ENCODE data around the gene SLC25A29. TPM values are rescaled to one million over a fixed set of nuclear protein-coding genes. Genes with fewer than 3 reads are reported as not detected.
A peak's percentile ranks its signal among the peaks of the same experiment; 100 is the strongest.

The SLC25A29 gene
- total RNA-seq, 6 experiments from 2014 or later: 14.1 to 30.3 (median 18.2) TPM

- DNase-seq (peak in 2 of 3 donors; percentile 33 to 35), ATAC-seq (no peak)
- H3K9me3 ChIP-seq: no peaks in the 10 kb centered on the region
- H3K27me3 ChIP-seq: no peaks in the 10 kb centered on the region
- WGBS (ENCODE audit: insufficient coverage, low coverage, low lambda C conversion rate, missing lambda C conversion rate): 94% methylated on average over 14 of the region's 18 CpGs
- intact Hi-C loops (cut with DNase I): no loop called here
- H3K4me1 ChIP-seq: peaks cover 0 to 14% (median 0%) of the 10 kb centered on the region in 4 donors
- peaks cover 0 to 17% (median 4%) of the 10 kb centered on the region in 4 donors for H3K36me3 ChIP-seq
- no peak overlapping the region for H3K27ac ChIP-seq
- TF ChIP-seq CTCF (IDR thresholded peaks at IDR 0.05) (no peak), POLR2A (IDR thresholded peaks at IDR 0.05) (no peak)
- H3K4me3 ChIP-seq: no peak overlapping the region
Measured at GRCh38 chr14:100336618-100337530, 30.6 kb upstream of the SLC25A29 start.

- Histone ChIP-seq H3K27me3 (no peaks in the 10 kb centered on the region), H3K27ac (no peak overlapping the region), H3K9me3 (no peaks in the 10 kb centered on the region), H3K36me3 (peaks cover 0 to 21% (median 4%) of the 10 kb centered on the region in 4 donors), H3K4me3 (no peak overlapping the region), H3K4me1 (peaks cover 0 to 7% (median 0%) of the 10 kb centered on the region in 4 donors)
- TF ChIP-seq POLR2A (IDR thresholded peaks at IDR 0.05): no peak
- peak in 2 of 3 donors; percentile 40 for DNase-seq
- WGBS (ENCODE audit: insufficient coverage, low coverage, low lambda C conversion rate, missing lambda C conversion rate): 90% methylated on average over 7 of the region's 12 CpGs
- intact Hi-C loops (cut with DNase I): no loop called here
- ATAC-seq: no peak
Measured at GRCh38 chr14:100334904-100335303, 28.7 kb upstream of the SLC25A29 start.

DNA sequence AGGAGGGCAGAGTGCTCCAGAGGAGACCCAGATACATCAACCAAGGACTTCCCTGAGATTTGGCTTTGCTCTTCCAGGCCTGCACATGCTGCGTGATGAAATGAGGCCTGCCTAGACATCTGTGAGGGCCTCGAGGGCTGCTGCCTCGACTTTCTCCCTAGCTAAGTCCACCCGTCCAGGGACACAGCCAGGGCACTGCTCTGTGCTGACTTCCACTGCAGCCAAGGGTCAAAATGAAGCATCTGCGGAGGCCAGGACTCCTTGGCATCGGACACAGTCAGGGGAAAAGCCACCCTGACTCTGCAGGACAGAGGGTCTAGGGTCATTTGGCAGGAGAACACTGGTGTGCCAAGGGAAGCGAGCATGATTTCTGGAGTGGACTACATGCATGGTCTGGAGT is 27.6 kb upstream of the SLC25A29 start:
- DNase-seq: peak in 2 of 3 donors; percentile 52 to 55
- WGBS (ENCODE audit: insufficient coverage, low coverage, low lambda C conversion rate, missing lambda C conversion rate): 19% methylated on average over 7 of the region's 7 CpGs
- no peaks in the 10 kb centered on the region for H3K27me3 ChIP-seq
- TF ChIP-seq POLR2A (IDR thresholded peaks at IDR 0.05): no peak
- no peak for TF ChIP-seq CTCF (IDR thresholded peaks at IDR 0.05)
- H3K36me3 ChIP-seq: peaks cover 0 to 32% (median 8%) of the 10 kb centered on the region in 4 donors
- no peak overlapping the region for H3K4me3 ChIP-seq
- no peaks in the 10 kb centered on the region for H3K9me3 ChIP-seq
- H3K4me1 ChIP-seq: peaks cover 0 to 10% (median 0%) of the 10 kb centered on the region in 4 donors
- peak overlapping the region in 1 of 3 donors; percentile 24 for H3K27ac ChIP-seq
- ATAC-seq: peak in 1 of 4 donors; percentile 19
- intact Hi-C loops (cut with DNase I): no loop called here

- WGBS (ENCODE audit: insufficient coverage, low coverage, low lambda C conversion rate, missing lambda C conversion rate): 59% methylated on average over 7 of the region's 8 CpGs
Measured at GRCh38 chr14:100333311-100333710, 27.1 kb upstream of the SLC25A29 start.

More at GRCh38 chr14:100333311-100333710, 27.1 kb upstream of the SLC25A29 start:
- peak overlapping the region in 1 of 3 donors; percentile 24 for H3K27ac ChIP-seq
- peaks cover 0 to 15% (median 0%) of the 10 kb centered on the region in 4 donors for H3K4me1 ChIP-seq
- peak in 1 of 4 donors; percentile 0 for ATAC-seq
- TF ChIP-seq POLR2A (IDR thresholded peaks at IDR 0.05) (no peak), CTCF (IDR thresholded peaks at IDR 0.05) (no peak)
- H3K27me3 ChIP-seq: no peaks in the 10 kb centered on the region
- H3K9me3 ChIP-seq: no peaks in the 10 kb centered on the region
- no peak overlapping the region for H3K4me3 ChIP-seq
- peaks cover 0 to 37% (median 11%) of the 10 kb centered on the region in 4 donors for H3K36me3 ChIP-seq
- intact Hi-C loops (cut with DNase I): no loop called here
- DNase-seq: peak in 1 of 3 donors; percentile 44
